Endometrial microvascular endothelial cells (primary cell): ENCODE data around the gene CRADD. TPM values are rescaled to one million over a fixed set of nuclear protein-coding genes. Genes with fewer than 3 reads are reported as not detected.
"Not testable (repeated sequence)": the region's sequence is repeated elsewhere in the genome, so short reads cannot be mapped to it uniquely, and the experiment has no call there.

Source experiments
- in situ Hi-C: cut with HindIII; loops from 2 replicates; pipeline ENCODE4 v1.10.0; 2017; ENCODE audit warnings: low sequenced_read_pairs, low pct_unique_long_range_greater_than_20kb; ENCODE audit errors: inconsistent ontology term
- total RNA-seq: library from RNA; depleted of rRNA; stranded (reverse); fragments of >200 nt; gene quantifications from one replicate; pipeline ENCODE4 v1.2.3, GENCODE V29; 2015; ENCODE audit errors: inconsistent ontology term

Gene CRADD
- total RNA-seq, 1 donor from 2014 or later, result 28.3 TPM

DNA sequence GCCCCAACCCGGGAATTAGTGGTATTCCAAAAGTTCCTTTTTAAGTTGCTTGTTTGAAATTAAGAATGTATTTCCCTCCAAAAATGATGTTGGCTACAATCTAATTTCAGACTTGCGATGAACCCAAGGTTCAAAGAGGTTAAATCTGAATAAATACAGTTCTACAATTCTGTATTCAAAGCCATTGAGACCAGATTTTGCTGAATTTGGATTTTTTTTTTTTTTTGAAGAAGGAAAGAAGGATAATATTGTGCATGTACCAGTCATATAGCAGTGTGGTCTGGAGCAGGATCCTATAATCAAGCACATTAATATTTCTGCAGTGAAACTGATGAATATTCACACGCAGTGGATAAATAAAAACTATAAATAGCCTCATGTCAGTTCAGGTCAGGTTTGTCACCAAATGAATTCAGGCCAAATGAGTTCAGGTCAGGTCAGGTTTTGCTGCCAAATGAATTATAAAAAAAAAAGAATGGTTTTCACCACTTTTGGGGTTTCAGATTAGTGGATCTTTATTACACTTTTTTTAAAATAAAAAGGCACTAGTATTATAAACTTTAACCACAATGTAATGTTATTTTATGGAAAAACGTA is 69.5 kb downstream of the CRADD start:
- in situ Hi-C loops, result no loop called here

DNA sequence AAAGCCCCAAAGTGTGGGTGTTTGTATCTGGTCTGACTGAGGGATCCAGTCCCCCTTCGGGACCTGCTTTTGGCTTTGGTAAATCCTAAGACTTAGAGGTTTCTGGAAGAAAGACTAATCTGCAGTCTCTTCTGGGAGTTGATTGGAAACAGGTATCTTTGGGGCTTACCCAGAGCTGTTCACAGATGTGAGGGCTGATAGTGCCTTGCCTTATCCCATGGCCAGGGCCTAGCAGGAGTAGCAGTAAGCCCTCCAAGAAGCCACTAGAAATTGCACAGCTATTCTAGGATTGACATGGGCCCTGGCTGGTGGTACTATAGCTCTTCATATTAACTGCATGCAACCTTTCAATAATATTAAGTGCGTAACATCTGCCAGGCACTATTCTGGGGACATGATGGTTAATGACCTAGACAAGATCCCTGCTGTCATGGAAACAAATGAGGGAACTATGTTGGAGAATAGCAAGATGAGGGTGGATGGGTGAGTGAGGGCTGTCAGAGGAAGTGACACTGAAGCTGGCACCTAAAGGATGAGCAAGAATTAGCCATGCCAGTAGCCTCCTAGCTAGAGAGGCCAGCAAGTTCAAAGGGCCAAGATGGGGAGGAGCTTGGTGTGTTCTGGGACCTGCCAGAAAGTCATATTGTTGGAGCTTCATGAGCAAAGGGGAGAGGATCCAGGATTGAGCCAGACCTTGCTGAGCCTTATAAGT is 71.7 kb downstream of the CRADD start:
- in situ Hi-C loops, result no loop called here

GRCh38 chr12:93749515-93749914 is 72.3 kb downstream of the CRADD start:
- in situ Hi-C loops, result no loop called here

- in situ Hi-C loops, result no loop called here
Measured at GRCh38 chr12:93750056-93750455, 72.9 kb downstream of the CRADD start.

GRCh38 chr12:93751864-93752610 is 74.9 kb downstream of the CRADD start:
- in situ Hi-C loops, result no loop called here

DNA sequence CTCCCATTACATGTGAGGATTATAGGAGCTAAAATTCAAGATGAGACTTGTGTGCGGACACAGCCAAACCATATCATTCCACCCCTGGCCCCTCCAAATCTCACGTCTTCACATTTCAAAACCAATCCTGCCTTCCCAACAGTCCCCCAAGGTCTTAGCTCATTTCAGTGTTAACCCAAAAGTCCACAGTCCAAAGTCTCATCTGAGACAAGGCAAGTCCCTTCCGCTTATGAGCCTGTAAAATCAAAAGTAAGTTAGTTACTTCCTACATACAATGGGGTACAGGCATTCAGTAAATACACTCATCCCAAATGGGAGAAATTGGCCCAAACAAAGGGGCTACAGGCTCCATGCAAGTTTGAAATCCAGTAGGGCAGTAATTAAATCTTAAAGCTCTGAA is 76.1 kb downstream of the CRADD start:
- in situ Hi-C loops, result no loop called here

DNA sequence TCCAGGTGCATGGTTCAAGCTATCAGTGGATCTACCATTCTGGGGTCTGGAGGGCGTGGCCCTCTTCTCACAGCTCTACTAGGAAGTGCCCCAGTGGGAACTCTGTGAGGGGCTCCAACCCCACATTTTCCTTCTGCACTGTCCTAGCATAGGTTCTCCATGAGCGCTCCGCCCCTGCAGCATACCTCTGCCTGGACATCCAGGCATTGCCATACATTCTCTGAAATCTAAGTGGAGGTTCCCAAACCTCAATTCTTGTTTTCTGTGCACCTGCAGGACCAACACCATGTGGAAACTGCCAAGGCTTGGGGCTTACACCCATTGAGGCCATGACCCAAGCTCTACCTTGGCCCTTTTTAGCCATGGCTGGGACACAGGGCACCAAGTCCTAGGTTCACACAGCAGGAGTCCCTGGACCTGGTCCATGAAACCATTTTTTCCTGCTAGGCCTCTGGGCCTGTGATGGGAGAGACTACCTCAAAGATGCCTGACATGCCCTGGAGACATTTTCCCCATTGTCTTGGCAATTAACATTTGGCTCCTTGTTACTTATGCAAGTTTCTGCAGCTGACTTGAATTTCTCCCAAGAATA is 76.8 kb downstream of the CRADD start:
- in situ Hi-C loops, result no loop called here

GRCh38 chr12:93754859-93755258 is 77.7 kb downstream of the CRADD start:
- in situ Hi-C loops, result not testable (repeated sequence)

DNA sequence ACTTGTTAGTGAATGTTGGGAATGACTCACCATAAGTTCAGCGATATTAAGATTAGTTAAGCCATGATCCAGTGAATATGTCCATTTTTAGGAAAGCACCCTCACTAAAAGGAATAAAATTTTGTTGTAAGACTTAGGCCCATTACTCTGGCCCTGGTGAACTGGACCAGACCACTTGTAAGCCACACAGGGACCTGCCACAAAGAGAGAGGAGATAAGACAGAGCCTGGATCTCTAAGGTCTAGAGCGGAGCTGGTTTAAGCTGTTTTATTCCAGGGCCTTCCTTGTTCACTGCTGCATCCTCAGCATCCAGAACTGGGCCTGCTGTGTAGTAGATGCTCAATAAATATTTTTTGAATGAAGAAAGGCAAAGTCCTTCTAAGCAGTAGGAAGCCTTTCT is 79.1 kb downstream of the CRADD start:
- in situ Hi-C loops, result no loop called here

DNA sequence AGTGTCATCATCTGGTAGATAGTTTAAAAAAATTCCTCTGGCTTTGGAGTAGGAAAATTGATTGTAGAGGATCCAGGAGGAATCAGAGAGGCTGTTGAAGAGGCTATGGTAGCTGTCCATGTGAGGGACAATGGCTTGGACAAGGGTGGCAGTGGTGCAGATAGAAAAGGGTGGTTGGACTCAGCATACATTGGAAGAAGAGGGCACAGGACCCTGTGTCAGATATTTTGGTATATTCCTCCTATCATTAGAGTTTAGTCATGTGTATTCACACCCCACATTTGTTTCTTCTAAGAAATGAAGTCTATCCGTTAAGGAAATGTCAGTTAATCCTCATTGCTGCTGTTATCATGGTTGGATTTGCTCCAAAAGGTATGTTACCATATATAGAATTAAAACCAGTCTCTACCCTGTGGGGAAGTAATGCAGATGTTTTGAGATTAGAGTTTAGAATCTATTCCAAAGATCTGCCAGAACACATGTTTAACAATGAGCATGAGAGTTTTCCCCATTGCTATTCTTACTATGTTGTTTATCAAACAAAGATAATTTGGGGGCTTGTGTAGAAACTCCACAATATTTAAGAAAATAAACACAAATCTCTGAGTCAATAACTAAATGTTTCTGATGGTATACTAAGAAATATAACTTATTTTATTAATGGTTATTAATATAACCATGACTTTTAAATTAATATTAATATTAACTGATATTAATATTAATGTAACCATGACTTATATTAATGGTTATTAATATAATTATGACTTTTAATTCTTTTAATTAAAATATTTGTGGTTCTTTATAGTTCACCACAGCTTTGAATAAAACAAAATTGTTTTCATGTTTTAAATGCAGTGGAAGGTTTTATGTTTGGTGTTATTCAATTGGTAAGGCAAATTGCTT is 80.9 kb downstream of the CRADD start:
- in situ Hi-C loops, result no loop called here

GRCh38 chr12:93758801-93759373 is 81.7 kb downstream of the CRADD start:
- in situ Hi-C loops, result no loop called here

DNA sequence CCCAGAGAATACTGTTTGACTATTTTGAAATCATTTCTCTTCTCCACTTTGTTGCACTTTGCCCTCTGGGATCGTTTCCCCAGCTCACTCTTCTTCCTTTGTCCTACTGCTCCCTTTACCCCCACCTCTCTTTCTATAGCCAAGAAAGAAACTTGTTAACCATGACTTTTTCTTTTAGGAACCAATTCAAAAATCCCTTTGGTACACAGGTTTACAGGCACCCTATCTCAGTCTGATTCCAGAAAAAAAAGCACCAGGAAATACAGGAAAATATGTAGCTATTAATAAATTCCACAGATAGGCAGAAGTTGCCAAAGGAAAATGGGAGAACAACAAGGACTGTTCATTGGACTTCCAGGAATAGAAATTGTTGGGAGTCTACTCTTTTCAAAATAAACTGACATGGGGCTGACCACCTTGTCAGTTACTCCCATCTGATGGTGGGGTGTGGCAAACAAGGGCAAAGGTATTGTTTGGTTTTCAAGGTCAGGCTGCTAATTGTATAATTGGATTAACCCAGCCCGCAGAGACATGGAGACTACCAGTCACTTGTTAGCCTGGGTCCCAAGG is 82.4 kb downstream of the CRADD start:
- in situ Hi-C loops, result no loop called here

GRCh38 chr12:93760275-93760875 is 83.2 kb downstream of the CRADD start:
- in situ Hi-C loops, result no loop called here

GRCh38 chr12:93762059-93762719 is 85.0 kb downstream of the CRADD start:
- in situ Hi-C loops, result no loop called here

DNA sequence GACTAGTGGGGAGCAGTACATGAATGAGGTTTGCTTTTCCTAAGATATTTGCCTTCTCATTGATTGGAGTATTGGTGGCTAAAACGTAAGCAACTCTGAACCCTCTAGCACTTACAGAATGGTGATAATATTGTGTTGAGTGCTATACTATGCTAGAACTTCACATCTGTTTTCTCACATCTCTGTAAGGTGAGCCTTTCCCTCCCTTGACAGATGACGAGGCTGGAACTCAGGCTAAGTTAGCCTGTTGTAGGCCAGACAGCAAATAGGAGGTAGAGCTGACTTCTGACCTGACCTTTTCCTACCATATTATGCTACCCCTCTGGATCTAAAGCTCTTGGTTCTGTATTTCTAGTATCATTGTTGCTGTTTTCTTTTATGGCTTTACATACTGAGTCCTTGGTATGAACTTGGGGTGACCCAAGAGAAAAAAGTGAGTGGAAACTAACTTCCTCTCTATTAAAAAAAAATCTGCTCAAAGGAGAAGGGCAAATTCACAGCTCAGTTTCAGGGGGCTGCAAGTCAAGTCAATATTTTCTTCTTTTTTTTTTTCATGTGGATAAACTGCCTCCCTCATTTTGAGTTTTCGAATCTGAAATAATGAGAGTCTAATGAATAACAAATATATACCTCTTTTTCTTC is 85.9 kb downstream of the CRADD start:
- in situ Hi-C loops, result no loop called here

- in situ Hi-C loops, result no loop called here
Measured at GRCh38 chr12:93763746-93764147, 86.6 kb downstream of the CRADD start.

- in situ Hi-C loops, result no loop called here
Measured at GRCh38 chr12:93766371-93766770, 89.2 kb downstream of the CRADD start.
